GM12872 (cell line): ENCODE data around the gene ALK.

Experiments used
- TF ChIP-seq, protein P1 (sequence below): IDR thresholded peaks from 3 replicates; pipeline ENCODE4 v1.5.1; 2011; ENCODE audit warnings: low read depth, mild to moderate bottlenecking, low read length, moderate library complexity; ENCODE audit not compliant: insufficient read depth

Gene ALK

DNA sequence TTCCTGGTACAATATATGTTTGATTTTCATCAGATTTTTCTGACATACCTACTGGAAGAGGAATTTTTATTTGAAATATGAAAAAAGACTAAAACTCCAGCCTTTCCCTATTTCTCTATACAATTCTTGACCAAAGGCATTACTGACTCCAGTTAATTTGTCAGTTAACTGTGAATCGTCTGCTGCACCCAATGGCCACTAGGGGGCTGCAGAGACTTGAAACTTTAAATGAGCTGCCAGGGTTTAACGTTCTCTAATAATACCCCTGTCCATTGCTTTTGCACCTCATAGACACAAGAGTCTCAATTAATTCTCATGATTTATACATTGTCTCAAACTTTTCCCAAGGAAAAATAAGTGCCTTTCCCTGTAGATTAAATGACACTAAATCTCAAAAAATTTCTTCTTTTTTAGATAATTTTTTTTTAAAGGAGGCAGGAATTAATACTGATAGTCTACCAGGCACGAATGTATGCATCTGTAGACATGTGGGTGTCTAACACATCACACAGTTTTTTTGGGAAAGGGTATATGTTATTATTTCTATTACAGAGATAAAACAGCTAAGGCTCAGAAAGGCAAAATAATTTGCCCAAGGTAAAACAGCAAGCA is 1.8 kb upstream of the ALK start:
- TF ChIP-seq, protein P1, sequence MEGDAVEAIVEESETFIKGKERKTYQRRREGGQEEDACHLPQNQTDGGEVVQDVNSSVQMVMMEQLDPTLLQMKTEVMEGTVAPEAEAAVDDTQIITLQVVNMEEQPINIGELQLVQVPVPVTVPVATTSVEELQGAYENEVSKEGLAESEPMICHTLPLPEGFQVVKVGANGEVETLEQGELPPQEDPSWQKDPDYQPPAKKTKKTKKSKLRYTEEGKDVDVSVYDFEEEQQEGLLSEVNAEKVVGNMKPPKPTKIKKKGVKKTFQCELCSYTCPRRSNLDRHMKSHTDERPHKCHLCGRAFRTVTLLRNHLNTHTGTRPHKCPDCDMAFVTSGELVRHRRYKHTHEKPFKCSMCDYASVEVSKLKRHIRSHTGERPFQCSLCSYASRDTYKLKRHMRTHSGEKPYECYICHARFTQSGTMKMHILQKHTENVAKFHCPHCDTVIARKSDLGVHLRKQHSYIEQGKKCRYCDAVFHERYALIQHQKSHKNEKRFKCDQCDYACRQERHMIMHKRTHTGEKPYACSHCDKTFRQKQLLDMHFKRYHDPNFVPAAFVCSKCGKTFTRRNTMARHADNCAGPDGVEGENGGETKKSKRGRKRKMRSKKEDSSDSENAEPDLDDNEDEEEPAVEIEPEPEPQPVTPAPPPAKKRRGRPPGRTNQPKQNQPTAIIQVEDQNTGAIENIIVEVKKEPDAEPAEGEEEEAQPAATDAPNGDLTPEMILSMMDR: peak; percentile 89

DNA sequence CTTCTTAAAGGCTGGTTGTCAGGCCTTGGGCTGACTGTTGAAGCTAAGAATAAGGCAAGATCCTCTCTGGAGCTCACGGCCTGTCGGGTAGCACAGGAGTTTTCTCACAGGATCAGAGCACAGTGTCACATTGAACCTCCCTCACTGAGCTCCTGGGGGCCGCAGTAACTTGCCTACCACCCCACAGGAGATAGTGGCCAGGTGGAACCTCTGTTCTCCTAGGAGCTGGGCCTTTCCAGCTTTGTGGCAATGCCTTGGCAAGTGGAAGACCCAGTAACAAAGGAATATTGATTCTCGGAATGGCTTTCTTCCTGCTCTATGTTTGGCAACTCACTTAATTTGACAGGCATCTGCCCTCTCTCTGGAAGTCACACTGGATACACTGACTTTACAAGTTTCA is 1.2 kb upstream of the ALK start:
- TF ChIP-seq, protein P1: no peak

DNA sequence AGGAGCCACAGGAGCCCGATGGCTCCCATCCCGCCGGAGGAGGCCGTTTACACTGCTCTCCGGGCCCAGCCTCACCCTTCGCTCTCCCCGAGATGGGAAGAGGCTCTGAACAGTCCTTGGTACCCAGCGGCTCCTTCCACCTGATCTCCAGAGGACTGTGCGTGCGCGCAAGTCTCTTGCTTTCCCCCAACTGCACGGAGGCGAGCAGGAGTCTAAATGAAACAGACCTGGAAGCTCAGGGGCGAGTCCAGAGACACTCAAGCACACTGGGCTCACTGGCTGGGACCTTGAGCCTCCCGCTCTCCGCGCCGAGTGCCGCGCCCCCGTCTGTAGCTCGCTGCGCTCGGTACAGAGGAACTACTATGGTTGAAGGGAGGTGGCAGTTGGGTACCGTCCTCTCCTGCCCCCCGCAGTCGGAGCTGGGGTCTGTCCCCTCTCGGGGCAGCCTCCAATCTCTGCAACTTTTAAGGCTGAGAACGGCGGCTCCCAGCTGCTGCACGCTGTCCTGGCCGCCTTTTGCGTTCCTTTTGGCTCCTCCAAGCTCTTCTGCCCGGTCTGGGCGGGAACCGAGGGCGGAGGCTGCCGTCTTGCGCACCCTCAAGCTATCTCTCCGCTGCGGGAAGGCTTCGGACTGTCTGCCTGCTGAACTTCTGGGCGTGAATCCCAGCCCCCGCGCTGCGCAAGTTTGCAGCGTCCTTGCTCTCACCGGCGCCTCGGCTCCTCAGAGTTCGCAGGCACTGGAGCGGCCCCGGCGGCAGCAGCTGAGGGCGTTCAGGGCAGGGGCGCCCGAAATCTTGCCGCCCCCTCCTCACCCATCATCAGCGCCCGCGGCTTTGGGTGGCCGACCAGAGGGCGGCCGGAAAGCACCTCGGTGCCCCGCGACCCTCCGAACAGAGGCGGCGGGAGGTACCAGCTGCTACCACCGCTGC is 491 bp downstream of the ALK start:
- TF ChIP-seq, protein P1: no peak

DNA sequence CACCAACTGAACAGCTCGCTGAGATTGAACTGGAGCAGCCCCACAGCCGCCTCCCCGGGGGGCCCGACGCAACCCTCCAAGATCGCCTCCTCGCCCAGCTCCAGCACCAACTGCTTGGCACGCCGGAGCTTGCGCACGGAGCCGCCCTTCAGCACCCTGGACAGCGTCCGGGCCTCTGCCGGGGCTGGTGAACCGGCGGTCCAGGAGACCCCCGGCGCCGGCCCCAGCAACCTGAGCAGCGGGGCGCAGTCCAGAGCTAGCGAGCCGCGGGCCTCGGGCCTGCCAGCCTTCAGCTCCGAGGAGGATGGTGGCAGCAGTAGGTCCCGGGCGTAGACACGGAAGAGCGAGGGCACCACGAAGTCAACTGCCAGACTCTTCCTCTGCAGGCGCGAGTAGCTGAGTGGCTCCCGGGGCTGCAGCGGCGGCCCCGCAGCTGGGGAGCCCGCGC is 1.2 kb downstream of the ALK start:
- TF ChIP-seq, protein P1: no peak

DNA sequence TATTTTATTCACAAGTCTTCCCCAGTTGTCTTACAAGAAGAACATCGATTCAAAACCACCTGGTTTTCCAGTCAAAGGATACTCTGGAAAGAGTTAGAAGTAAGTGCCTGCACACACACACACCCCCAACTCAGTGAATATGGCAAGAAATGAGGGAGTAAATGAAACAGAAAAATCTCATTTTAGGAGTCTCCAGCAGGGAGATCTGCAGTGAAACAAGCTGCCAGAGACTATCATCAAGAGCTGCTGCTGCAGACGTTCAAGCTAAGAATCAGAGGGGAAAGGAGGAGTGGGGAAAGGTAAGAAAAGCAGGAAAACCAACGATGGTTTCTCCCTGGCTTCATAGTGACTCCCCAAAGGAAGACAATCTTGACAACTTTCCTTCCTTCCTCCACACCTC is 2.4 kb downstream of the ALK start:
- TF ChIP-seq, protein P1: no peak

DNA sequence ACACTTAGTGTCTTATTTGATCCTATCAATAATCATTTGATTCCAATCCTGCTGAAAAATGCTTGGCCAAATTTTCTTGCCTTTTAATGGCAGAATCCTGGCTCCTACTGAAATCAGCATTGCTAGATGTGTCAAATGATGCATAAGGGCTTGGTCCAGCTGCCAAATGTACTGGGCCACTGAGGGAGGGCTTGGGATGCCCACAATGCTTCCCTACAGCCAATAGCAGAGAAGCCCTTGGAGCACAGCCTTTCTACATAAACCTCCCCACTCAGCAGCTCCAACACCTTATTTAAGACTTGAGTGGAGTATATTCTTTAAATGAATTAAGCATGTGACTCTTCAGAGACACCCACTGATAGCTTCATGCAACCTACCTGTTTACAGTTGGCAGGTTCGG is 3.6 kb downstream of the ALK start:
- TF ChIP-seq, protein P1: no peak

DNA sequence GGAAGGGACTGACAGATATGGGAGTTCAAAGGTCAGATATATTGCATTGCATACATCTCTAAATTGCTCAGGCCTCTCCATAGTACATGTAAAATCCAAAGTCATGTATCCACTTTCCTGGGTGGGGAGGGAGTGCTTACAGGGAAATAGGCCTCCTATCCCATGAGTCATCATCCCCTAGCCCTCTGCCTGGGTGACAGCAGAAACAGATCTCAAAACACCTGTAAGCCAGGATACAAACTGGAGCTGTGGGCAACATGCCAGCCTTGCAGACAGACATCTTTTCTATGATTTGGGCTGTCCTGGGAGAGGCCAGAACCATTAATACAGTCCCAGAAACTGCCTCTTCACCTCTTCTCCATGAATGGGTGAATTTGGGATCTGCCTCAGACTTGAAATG is 4.8 kb downstream of the ALK start:
- TF ChIP-seq, protein P1: no peak
